ENCODE results near the gene TRAF7. TPM values are rescaled to one million over a fixed set of nuclear protein-coding genes. Genes with fewer than 3 reads are reported as not detected.

TRAF7 gene
- total RNA-seq, 1 donor from 2014 or later, result 66.1 TPM

DNA sequence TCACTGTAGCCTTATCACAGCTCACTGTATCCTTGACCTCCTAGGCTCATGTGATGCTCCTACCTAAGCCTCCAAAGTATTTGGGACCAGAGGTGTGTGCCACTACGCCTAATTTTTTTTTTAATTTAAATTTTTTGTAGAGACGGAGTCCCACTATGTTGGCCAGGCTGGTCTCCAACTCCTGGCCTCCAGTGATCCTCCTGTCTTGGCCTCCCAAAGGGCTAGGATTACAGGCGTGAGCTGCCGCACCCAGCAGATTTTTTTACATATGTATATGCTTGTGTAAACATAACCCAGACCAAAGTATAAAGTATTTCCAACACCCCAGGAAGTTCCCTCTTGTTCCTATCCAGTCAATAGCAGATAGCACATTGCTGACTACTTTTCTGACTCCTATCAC, 60.7 kb downstream of the TRAF7 start:
- DNase-seq (ENCODE audit: low read depth), result no peak

DNA sequence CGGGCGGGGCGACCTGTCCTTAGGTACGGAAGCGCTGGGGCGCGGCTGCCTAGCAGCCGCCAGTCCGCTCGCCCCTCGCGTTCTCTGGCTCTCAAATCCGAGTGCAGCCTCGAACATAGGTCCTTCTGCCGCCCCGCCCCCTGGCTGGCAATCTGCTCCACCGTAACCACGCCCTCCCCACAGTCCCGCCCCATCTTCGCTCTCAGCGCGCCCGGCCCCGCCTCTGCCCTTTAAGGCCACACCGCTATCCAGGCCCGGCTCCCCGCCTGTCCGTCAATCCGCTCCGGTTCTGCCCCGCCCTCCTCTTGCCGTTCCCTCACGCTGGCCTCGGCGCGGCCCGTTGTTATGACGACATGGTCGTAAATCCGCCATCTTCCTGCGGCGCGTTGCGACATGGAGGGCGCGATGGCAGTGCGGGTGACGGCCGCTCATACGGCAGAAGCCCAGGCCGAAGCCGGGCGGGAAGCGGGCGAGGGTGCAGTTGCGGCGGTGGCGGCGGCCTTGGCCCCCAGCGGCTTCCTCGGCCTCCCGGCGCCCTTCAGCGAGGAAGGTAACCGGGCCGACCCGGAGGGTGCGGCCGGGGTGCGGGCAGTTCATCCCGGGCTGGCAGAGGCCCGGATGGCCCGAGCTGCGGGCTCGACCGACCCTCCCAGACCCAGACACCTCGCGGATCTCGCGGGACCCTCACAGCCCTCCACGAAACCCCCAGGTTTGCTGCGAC, 67.8 kb downstream of the TRAF7 start, which contains the start of gene E4F1:
E4F1 (plus strand) TSS at position 371 of the 721 bp plus-strand sequence; CDS start at position 394, 23 bp downstream.
- DNase-seq (ENCODE audit: low read depth), result peak; percentile 96

DNA sequence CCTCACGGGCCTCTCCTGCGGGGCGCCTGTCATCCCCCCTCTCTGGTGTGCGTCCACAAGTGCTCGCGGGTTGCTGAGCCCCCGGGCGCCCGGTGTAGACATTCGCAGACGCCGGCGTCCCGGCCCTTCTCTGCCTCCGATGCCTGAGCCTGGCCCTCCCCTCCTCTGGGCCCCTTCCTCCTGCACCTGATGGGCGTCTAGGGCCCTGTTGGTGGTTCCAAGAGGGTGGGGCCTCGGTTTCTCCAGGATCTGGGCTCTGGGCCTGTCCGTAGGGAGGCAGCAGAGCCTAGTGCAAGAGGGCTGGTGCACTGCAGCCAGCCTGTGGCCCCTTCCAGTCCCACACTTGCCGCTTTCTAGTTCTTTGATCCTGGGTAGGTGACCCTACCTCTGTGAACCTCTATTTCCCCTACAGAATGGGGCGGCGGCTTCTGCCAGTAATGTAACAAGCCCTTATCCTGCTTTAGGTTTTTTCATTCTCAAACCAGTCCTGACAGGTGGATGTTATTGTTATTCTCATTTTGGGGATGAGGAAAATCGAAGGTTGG, 68.4 kb downstream of the TRAF7 start:
- DNase-seq (ENCODE audit: low read depth), result peak; percentile 25

DNA sequence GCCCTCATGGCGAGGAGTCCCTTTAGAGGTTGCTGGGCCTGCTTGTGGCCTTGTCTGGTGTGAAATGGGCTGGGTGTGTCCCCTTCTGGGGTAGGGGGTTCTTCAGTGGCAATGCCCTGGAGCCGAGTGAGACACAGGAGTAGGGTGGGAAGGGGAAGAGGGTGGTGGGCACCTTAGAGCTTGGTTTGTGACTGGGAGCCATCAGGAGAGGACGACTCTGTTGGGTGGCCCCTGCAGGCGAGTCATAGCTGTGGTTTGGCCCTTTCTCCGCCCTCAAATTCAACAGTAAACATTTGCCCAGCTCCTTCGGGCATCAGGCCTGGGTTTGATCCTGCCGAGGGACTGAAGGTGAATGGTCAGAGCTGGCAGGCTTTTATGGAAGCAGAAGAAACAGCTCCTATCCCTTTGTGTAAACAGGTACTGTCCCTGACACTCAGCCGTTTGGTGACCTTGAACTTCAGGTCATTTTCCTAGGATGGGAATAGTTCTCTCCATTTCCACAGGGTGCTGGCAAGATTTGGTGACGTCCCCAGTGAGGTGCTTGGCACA, 70.7 kb downstream of the TRAF7 start:
- DNase-seq (ENCODE audit: low read depth), result peak; percentile 18

DNA sequence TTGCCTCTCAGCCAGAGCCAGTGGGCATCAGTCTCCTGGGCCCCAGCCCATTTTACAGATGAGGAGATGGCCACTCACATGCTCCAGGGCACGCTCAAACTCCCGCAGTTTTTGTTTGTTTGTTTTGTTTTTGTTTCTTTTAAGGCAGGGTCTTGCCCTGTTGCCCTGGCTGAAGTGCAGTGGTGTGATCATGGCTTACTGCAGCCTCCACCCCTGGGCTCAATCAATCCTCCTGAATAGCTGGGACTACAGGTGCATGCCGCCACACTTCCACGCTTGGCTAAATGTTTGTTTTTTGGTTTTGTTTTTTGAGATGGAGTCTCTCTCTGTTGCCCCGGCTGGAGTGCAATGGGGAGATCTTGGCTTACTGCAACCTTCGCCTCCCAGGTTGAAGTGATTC, 71.3 kb downstream of the TRAF7 start:
- DNase-seq (ENCODE audit: low read depth), result no peak

Other genes starting within 250 kb of the TRAF7 start
- not detected in 2 replicates for gene HS3ST6, start 237.4 kb upstream of the TRAF7 start, total RNA-seq
- 9.6 and 10.8 TPM in 2 replicates for gene MSRB1, start 212.6 kb upstream of the TRAF7 start, total RNA-seq
- gene RPL3L, start 201.1 kb upstream of the TRAF7 start, total RNA-seq, result not detected in 2 replicates
- gene NDUFB10, start 196.2 kb upstream of the TRAF7 start, total RNA-seq, result 119 and 138 TPM in 2 replicates
- gene RPS2, start 191.0 kb upstream of the TRAF7 start, total RNA-seq, result 865 and 1,076 TPM in 2 replicates
- gene RNF151, start 188.9 kb upstream of the TRAF7 start, total RNA-seq, result not detected in 2 replicates
- 46.2 and 46.3 TPM in 2 replicates for gene TBL3, start 183.7 kb upstream of the TRAF7 start, total RNA-seq
- 0.87 TPM in 1 of 2 replicates, not detected in the other for gene NOXO1, start 174.3 kb upstream of the TRAF7 start, total RNA-seq
- 8.7 and 10.1 TPM in 2 replicates for gene GFER, start 171.6 kb upstream of the TRAF7 start, total RNA-seq
- gene SYNGR3, start 165.8 kb upstream of the TRAF7 start, total RNA-seq, result 2.0 and 8.0 TPM in 2 replicates
- gene ZNF598, start 146.0 kb upstream of the TRAF7 start, total RNA-seq, result 10.1 and 22.4 TPM in 2 replicates
- gene NPW, start 136.0 kb upstream of the TRAF7 start, total RNA-seq, result 0.10 TPM in 1 of 2 replicates, not detected in the other
- 3.5 and 6.3 TPM in 2 replicates for gene NHERF2, start 128.9 kb upstream of the TRAF7 start, total RNA-seq
- 11.4 and 24.5 TPM in 2 replicates for gene NTHL1, start 107.9 kb upstream of the TRAF7 start, total RNA-seq
- 24.5 and 63.6 TPM in 2 replicates for gene TSC2, start 107.8 kb upstream of the TRAF7 start, total RNA-seq
- 17.4 and 98.0 TPM in 2 replicates for gene PKD1, start 19.9 kb upstream of the TRAF7 start, total RNA-seq
- gene RAB26, start 7.2 kb upstream of the TRAF7 start, total RNA-seq, result 0.69 and 0.70 TPM in 2 replicates
- gene CASKIN1, start 40.8 kb downstream of the TRAF7 start, total RNA-seq, result under 0.01 and 0.15 TPM in 2 replicates
- gene MLST8, start 49.7 kb downstream of the TRAF7 start, total RNA-seq, result 16.7 and 22.2 TPM in 2 replicates
- gene BRICD5, start 55.1 kb downstream of the TRAF7 start, total RNA-seq, result 0.17 and 1.7 TPM in 2 replicates
- 9.7 and 29.9 TPM in 2 replicates for gene PGP, start 59.1 kb downstream of the TRAF7 start, total RNA-seq
- gene E4F1, start 67.8 kb downstream of the TRAF7 start, total RNA-seq, result 29.7 and 32.7 TPM in 2 replicates
- gene DNASE1L2, start 80.7 kb downstream of the TRAF7 start, total RNA-seq, result 0.17 and 1.1 TPM in 2 replicates
- 36.0 and 43.1 TPM in 2 replicates for gene ECI1, start 95.8 kb downstream of the TRAF7 start, total RNA-seq
- gene RNPS1, start 112.3 kb downstream of the TRAF7 start, total RNA-seq, result 76.4 and 94.4 TPM in 2 replicates
- 13.2 and 16.5 TPM in 2 replicates for gene ABCA3, start 184.9 kb downstream of the TRAF7 start, total RNA-seq

All from renal cortical epithelial cell (primary cell).